Measurements from ENCODE around the gene KCNQ2. TPM values are rescaled to one million over a fixed set of nuclear protein-coding genes. Genes with fewer than 3 reads are reported as not detected.

The KCNQ2 gene
- total RNA-seq, 1 experiment from 2014 or later: not detected

- H3K9me3 ChIP-seq (ENCODE audit: insufficient read depth, low read depth): no peaks in the 10 kb centered on the region
- no TSS peak for BruUV-seq (replicated peaks)
- H2AFZ ChIP-seq: no peak overlapping the region
- no peaks in the 10 kb centered on the region for H3K4me1 ChIP-seq (replicated peaks; ENCODE audit: insufficient read depth)
- intact Hi-C loops (cut with micrococcal nuclease; ENCODE audit: unreplicated experiment): no loop called here
- no peaks in the 10 kb centered on the region for H3K36me3 ChIP-seq (ENCODE audit: low read depth)
- H3F3A ChIP-seq (ENCODE audit: insufficient read depth, low read depth): no peaks in the 10 kb centered on the region
- H3K27ac ChIP-seq: no peak overlapping the region
- 0 out of 2 replicates have a peak, but pooled peaks cover 8% of the 10 kb centered on the region for H4K20me1 ChIP-seq (ENCODE audit: insufficient read depth)
- no peaks in the 10 kb centered on the region for H3K79me2 ChIP-seq (ENCODE audit: low read depth)
- ChIA-PET POLR2A (ENCODE audit: unreplicated experiment) (no interaction called here), CTCF (no interaction called here)
- no peak overlapping the region for H3K4me3 ChIP-seq
- H3K9me2 ChIP-seq (ENCODE audit: insufficient read depth): no peaks in the 10 kb centered on the region
- no peak overlapping the region for H3K4me2 ChIP-seq
- TF ChIP-seq EZH2 (IDR thresholded peaks at IDR 0.05; ENCODE audit: low read depth): no peak
- TF ChIP-seq, protein P1, sequence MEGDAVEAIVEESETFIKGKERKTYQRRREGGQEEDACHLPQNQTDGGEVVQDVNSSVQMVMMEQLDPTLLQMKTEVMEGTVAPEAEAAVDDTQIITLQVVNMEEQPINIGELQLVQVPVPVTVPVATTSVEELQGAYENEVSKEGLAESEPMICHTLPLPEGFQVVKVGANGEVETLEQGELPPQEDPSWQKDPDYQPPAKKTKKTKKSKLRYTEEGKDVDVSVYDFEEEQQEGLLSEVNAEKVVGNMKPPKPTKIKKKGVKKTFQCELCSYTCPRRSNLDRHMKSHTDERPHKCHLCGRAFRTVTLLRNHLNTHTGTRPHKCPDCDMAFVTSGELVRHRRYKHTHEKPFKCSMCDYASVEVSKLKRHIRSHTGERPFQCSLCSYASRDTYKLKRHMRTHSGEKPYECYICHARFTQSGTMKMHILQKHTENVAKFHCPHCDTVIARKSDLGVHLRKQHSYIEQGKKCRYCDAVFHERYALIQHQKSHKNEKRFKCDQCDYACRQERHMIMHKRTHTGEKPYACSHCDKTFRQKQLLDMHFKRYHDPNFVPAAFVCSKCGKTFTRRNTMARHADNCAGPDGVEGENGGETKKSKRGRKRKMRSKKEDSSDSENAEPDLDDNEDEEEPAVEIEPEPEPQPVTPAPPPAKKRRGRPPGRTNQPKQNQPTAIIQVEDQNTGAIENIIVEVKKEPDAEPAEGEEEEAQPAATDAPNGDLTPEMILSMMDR (conservative IDR thresholded peaks at IDR 0.05): no peak
- H3K27me3 ChIP-seq (ENCODE audit: insufficient read depth, low read depth): peaks cover 99% of the 10 kb centered on the region
- DNase-seq: no peak
Measured at GRCh38 chr20:63424613-63425012, 47.8 kb downstream of the KCNQ2 start.

GRCh38 chr20:63423751-63424150 lies 48.7 kb downstream of the KCNQ2 start:
- H3K4me2 ChIP-seq: no peak overlapping the region
- no peak for DNase-seq
- H3K4me1 ChIP-seq (replicated peaks; ENCODE audit: insufficient read depth): no peaks in the 10 kb centered on the region
- peaks cover 99% of the 10 kb centered on the region for H3K27me3 ChIP-seq (ENCODE audit: insufficient read depth, low read depth)
- H4K20me1 ChIP-seq (ENCODE audit: insufficient read depth): 0 out of 2 replicates have a peak, but pooled peaks cover 8% of the 10 kb centered on the region
- intact Hi-C loops (cut with micrococcal nuclease; ENCODE audit: unreplicated experiment): no loop called here
- no peak for TF ChIP-seq EZH2 (IDR thresholded peaks at IDR 0.05; ENCODE audit: low read depth)
- TF ChIP-seq, protein P1 (conservative IDR thresholded peaks at IDR 0.05): no peak
- H3K79me2 ChIP-seq (ENCODE audit: low read depth): no peaks in the 10 kb centered on the region
- no peaks in the 10 kb centered on the region for H3K9me2 ChIP-seq (ENCODE audit: insufficient read depth)
- H3F3A ChIP-seq (ENCODE audit: insufficient read depth, low read depth): no peaks in the 10 kb centered on the region
- H3K4me3 ChIP-seq: no peak overlapping the region
- H3K27ac ChIP-seq: no peak overlapping the region
- POLR2A ChIA-PET (ENCODE audit: unreplicated experiment): no interaction called here
- H2AFZ ChIP-seq: no peak overlapping the region
- CTCF ChIA-PET: no interaction called here
- H3K9me3 ChIP-seq (ENCODE audit: insufficient read depth, low read depth): no peaks in the 10 kb centered on the region
- H3K36me3 ChIP-seq (ENCODE audit: low read depth): no peaks in the 10 kb centered on the region
- BruUV-seq (replicated peaks): no TSS peak

DNA sequence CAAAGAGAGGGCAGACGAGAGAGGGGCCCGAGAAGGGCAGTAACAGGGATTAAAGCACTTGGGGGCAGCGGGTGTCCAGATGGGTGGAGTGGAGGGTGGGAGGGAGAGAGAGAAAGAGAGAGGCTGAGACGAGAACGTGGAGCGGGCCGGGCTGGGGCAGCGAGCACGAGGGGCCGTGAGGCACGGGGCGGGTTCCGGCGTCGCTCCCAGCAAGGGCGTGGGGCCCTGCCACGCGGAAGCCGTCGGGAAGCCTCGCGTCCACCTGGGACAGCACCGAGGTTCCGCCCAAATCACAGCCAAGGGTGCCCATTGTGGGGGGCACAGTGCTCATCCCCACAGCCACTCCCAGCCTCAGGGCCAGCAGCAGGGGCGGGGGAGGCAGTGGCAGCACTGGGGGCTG lies 49.8 kb downstream of the KCNQ2 start:
- CTCF ChIA-PET: no interaction called here
- Histone ChIP-seq H3K36me3 (ENCODE audit: low read depth) (no peaks in the 10 kb centered on the region), H3K27ac (no peak overlapping the region), H4K20me1 (ENCODE audit: insufficient read depth) (0 out of 2 replicates have a peak, but pooled peaks cover 5% of the 10 kb centered on the region), H3K79me2 (ENCODE audit: low read depth) (no peaks in the 10 kb centered on the region), H3K4me2 (no peak overlapping the region), H3F3A (ENCODE audit: insufficient read depth, low read depth) (no peaks in the 10 kb centered on the region), H3K27me3 (ENCODE audit: insufficient read depth, low read depth) (peaks cover 99% of the 10 kb centered on the region), H3K4me1 (replicated peaks; ENCODE audit: insufficient read depth) (no peaks in the 10 kb centered on the region), H3K4me3 (no peak overlapping the region), H3K9me3 (ENCODE audit: insufficient read depth, low read depth) (no peaks in the 10 kb centered on the region), H3K9me2 (ENCODE audit: insufficient read depth) (no peaks in the 10 kb centered on the region), H2AFZ (no peak overlapping the region)
- TF ChIP-seq EZH2 (IDR thresholded peaks at IDR 0.05; ENCODE audit: low read depth): no peak
- TF ChIP-seq, protein P1 (conservative IDR thresholded peaks at IDR 0.05): no peak
- intact Hi-C loops (cut with micrococcal nuclease; ENCODE audit: unreplicated experiment): no loop called here
- POLR2A ChIA-PET (ENCODE audit: unreplicated experiment): no interaction called here
- no peak for DNase-seq
- BruUV-seq (replicated peaks): no TSS peak
